BE2C (cell line): ENCODE results near the gene DCLK3.

Experiments used
- DNase-seq: peaks from one replicate; pipeline ENCODE4 v3.0.0-alpha.2; 2020
- H3K27me3 ChIP-seq: fragments of 250-450 bp; sonication (Bioruptor Pico); 2 replicates; pipeline ENCODE4 v1.5.1; 2020; ENCODE audit warnings: mild to moderate bottlenecking
- H3K36me3 ChIP-seq: fragments of 250-450 bp; sonication (Bioruptor Pico); 2 replicates; pipeline ENCODE4 v1.5.1; 2020; ENCODE audit warnings: mild to moderate bottlenecking
- H3K4me1 ChIP-seq: fragments of 250-450 bp; sonication (Bioruptor Pico); 2 replicates; pipeline ENCODE4 v1.5.1; 2020
- H3K4me3 ChIP-seq: 2 replicates; pipeline ENCODE4 v1.5.1; 2011; ENCODE audit warnings: low read depth, low read length
- H3K9me3 ChIP-seq: fragments of 250-450 bp; sonication (Bioruptor Pico); 2 replicates; pipeline ENCODE4 v1.5.1; 2020
- TF ChIP-seq, protein P1 (sequence below): IDR thresholded peaks from 2 replicates; pipeline ENCODE4 v1.5.1; 2012; ENCODE audit warnings: mild to moderate bottlenecking, low read depth, low read length

DCLK3 gene

DNA sequence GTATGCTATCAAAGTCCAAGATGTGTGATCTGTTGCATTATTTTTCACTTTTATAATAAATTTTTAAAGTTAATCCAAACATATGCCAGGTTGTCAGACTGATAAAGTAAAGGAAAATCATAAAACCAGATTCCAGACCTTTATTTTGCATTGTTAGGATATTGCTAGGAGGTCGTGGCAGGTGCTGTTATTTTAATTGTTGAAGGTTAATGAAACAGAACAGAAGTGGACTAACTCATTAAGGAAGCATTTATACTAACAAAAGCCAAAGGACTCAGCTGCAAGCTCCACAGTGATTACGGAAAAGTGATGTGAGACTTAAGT, 63.1 kb downstream of the DCLK3 start:
- no peaks in the 10 kb centered on the region for H3K9me3 ChIP-seq
- H3K27me3 ChIP-seq: no peaks in the 10 kb centered on the region
- no peaks in the 10 kb centered on the region for H3K36me3 ChIP-seq
- H3K4me1 ChIP-seq: peaks cover 9% of the 10 kb centered on the region
- H3K4me3 ChIP-seq: no peak overlapping the region
- TF ChIP-seq, protein P1, sequence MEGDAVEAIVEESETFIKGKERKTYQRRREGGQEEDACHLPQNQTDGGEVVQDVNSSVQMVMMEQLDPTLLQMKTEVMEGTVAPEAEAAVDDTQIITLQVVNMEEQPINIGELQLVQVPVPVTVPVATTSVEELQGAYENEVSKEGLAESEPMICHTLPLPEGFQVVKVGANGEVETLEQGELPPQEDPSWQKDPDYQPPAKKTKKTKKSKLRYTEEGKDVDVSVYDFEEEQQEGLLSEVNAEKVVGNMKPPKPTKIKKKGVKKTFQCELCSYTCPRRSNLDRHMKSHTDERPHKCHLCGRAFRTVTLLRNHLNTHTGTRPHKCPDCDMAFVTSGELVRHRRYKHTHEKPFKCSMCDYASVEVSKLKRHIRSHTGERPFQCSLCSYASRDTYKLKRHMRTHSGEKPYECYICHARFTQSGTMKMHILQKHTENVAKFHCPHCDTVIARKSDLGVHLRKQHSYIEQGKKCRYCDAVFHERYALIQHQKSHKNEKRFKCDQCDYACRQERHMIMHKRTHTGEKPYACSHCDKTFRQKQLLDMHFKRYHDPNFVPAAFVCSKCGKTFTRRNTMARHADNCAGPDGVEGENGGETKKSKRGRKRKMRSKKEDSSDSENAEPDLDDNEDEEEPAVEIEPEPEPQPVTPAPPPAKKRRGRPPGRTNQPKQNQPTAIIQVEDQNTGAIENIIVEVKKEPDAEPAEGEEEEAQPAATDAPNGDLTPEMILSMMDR: no peak
- DNase-seq: no peak

DNA sequence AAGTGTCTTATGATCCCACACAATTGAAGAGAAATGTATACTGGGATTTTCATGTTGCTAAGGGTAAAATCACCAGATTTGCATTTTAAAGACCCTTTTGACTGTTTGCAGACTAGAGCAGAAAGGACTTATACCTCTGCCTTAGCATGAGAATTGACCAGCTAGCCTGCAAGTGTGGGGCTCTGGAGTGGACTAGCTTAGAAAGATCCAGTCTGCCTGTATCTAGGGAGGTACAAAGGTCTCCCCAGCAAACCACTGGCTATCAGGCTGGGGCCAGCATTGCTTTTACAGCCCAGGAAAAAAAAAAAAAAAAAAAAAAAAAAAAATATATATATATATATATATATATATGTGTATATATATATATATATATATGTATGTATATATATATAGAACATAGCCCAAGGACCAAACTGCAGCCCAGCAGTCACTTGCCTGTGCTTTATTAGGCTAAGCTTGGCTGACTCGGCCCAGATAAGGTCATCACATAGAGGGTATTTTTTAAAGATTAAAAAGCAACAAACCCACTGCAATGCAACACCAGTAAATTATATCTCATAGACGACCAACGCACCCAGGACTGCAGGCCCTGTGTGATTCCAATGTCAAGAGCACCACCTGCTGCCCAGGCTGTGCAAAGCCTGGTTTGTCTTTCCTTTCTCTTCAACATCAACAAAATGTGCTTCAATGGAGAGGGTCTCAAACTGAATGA, 63.7 kb downstream of the DCLK3 start:
- H3K36me3 ChIP-seq: no peaks in the 10 kb centered on the region
- no peak overlapping the region for H3K4me3 ChIP-seq
- peak; percentile 67 for DNase-seq
- H3K9me3 ChIP-seq: no peaks in the 10 kb centered on the region
- H3K4me1 ChIP-seq: peaks cover 9% of the 10 kb centered on the region
- no peaks in the 10 kb centered on the region for H3K27me3 ChIP-seq
- TF ChIP-seq, protein P1: peak; percentile 82

DNA sequence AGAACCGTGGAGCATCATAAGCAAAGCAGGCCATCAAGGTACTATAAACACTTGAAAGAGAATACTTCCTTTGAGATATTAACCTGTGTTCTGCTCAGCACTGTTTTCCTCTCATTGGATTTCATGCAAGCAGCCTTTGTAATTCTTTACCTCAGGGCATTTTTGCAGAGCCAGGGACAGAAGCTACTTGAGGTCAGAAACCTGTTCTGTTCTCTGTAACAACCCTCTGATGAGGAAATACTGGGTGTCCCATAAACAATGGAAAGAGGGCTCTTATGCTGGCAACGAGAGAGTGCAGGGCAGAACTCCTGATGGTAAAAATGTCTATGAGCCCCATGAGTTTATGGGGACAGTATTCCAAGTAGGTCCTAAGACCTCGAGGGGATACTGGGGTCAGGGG, 66.0 kb downstream of the DCLK3 start:
- Histone ChIP-seq H3K27me3 (no peaks in the 10 kb centered on the region), H3K36me3 (no peaks in the 10 kb centered on the region), H3K9me3 (no peaks in the 10 kb centered on the region), H3K4me1 (peaks cover 9% of the 10 kb centered on the region), H3K4me3 (no peak overlapping the region)
- TF ChIP-seq, protein P1: no peak
- DNase-seq: no peak

DNA sequence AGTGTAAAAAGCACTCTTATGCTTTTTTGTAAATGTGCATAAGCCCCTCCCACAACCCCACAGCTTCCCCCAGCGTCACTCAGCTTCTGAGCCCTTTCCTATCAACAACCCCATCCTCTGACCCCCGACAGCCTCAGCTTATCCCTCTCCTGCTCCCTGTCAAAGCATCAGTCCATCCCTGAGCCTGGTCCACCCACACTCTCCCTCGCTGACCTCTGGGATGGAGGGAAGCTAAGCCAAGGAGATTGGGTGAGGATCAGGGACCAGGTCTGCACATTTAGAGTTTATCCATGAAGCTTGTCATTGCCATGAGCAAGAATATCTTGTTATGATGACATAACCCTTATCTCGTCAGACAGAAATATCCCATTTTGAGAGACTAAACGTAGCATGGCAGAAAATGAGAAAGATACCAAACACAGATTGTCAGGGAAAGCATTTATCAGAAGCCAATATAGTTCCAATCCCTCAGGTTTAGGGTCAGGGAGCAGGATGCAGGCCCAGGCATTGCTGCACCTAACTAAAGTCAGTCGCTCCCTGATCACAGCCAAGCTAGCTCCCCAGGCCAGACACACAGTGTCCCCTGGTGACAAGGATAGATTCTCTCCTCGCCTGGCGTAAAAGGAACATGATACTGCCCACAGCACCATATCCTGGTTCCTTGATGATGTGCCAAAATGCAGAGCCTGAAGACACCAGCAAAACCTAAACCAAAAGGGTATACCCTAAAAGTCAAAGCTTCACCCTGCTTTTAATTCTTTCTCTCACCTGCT, 66.9 kb downstream of the DCLK3 start:
- Histone ChIP-seq H3K27me3 (no peaks in the 10 kb centered on the region), H3K4me1 (peaks cover 9% of the 10 kb centered on the region), H3K4me3 (no peak overlapping the region), H3K9me3 (no peaks in the 10 kb centered on the region), H3K36me3 (no peaks in the 10 kb centered on the region)
- DNase-seq: peak; percentile 59
- TF ChIP-seq, protein P1: peak; percentile 63

DNA sequence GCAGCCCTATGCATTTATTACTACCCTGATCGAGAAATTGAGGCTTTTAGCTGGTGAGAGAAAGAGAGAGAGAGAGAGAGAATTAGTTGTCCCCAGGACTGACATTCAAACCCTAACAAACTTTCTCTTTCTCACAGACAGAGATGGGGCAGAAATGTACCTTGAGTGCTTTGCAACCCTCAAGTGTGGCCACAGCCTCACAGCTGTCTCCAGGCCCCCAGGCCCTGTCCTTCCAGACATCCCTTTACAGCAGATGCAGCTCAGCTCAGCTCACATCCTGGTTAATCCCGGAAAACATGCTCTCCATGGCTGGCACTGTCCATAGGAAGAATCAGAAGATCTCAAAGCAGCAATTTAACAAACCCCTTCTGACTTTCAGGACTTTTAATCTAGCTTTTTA, 67.6 kb downstream of the DCLK3 start:
- peak; percentile 22 for DNase-seq
- no peaks in the 10 kb centered on the region for H3K36me3 ChIP-seq
- no peaks in the 10 kb centered on the region for H3K9me3 ChIP-seq
- no peak overlapping the region for H3K4me3 ChIP-seq
- no peaks in the 10 kb centered on the region for H3K27me3 ChIP-seq
- H3K4me1 ChIP-seq: peaks cover 9% of the 10 kb centered on the region
- TF ChIP-seq, protein P1: no peak

DNA sequence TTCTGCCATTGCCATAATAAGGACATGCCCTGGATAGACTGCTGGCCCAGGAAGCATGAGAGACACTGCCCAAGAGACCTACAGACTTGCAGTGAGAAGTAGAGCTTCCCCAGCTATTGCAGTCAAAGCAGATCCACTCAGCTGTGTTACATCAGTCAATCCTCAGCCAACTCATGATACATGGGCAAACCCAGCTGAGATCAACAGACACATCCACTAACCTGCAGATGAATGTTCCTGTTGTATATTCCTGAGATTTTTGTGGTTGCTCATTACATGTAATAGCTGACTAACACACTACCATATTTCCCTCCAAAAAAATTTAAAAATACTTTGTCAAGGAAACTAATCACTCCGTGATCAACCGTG, 68.6 kb downstream of the DCLK3 start:
- H3K9me3 ChIP-seq: no peaks in the 10 kb centered on the region
- TF ChIP-seq, protein P1: no peak
- H3K4me1 ChIP-seq: peaks cover 9% of the 10 kb centered on the region
- no peak for DNase-seq
- H3K4me3 ChIP-seq: no peak overlapping the region
- no peaks in the 10 kb centered on the region for H3K27me3 ChIP-seq
- H3K36me3 ChIP-seq: no peaks in the 10 kb centered on the region
